CD4-positive, alpha-beta T cell treated with Interleukin-15 for 1 hour (primary cell): ENCODE results near the gene PHPT1.
"Not testable (repeated sequence)": the region's sequence is repeated elsewhere in the genome, so short reads cannot be mapped to it uniquely, and the experiment has no call there.

ENCODE experiments used
- DNase-seq: peaks from one replicate; pipeline ENCODE4 v3.0.0-alpha.2; 2020

Gene PHPT1

DNA sequence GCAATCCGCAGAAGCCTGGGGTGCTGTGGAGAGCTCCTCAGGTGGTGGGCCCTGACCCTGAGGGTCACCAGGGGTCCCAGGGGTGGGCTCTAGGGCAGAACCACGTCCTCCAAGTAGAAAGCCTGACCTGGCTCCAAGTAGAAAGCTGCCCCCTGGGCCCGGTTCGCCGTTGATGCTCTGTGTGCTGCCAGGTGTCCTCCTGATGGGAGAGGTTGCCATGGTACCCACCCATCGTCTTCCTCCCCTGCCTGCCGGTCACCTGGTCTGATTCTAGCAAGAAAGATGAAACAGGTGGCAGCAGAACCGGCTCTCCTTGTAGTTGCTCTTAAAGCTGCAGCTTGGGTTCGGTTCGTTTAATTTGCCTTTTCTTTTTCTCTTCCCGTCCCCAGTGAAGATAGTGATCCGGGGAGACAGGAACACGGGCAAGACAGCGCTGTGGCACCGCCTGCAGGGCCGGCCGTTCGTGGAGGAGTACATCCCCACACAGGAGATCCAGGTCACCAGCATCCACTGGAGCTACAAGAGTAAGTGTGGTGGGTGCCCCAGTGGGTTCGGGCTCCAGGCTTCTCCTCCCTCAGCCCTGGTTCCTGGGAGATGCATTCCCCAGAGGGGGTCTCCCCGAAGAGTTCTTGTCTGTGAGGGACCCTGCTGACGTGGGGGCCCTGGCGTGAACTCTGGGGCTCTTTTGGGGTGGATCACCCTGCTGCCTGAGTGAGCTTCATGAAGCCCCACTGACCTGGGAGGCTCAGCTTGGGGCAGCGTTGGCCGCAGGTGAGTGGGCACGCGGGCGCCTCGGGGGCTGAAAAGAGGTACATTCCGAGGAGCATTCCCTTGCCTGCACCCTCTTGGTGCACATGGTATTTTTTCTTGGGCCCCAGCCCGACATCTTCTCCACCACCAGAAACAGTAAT, 25.8 kb upstream of the PHPT1 start:
- no peak for DNase-seq

DNA sequence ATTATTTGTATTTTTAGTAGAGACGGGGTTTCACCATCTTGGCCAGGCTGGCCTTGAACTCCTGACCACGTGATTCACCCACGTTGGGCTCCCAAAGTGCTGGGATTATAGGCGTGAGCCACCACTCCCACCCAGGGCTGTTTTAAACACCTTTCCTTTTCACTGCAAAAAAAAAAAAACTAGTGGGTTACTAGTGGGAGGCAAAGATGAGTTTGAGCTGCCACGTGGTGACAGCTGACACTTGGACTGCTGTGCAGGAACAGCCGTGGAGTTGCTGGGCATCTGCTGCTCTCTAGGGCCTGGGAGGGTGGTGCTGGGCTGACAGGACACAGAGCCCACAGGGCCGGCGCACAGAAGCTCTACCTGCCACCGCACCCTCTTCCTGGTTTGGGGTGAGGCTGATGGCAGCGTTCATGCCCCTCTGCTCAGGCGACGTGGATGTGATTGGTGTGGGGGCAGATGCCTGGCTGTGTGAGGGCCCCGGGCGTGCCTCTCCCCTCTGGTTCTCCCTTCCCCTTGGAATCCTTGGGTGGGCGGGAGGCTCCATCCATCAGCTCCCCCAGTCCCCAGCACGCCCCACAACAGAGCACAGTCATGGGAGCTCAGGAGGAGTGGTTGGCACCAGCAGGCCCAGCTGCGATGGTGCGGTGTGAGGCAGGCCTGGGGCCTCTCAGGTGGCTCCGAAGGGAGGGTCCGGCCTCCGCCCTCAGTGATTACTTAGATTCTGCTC, 24.5 kb upstream of the PHPT1 start:
- DNase-seq, result no peak

DNA sequence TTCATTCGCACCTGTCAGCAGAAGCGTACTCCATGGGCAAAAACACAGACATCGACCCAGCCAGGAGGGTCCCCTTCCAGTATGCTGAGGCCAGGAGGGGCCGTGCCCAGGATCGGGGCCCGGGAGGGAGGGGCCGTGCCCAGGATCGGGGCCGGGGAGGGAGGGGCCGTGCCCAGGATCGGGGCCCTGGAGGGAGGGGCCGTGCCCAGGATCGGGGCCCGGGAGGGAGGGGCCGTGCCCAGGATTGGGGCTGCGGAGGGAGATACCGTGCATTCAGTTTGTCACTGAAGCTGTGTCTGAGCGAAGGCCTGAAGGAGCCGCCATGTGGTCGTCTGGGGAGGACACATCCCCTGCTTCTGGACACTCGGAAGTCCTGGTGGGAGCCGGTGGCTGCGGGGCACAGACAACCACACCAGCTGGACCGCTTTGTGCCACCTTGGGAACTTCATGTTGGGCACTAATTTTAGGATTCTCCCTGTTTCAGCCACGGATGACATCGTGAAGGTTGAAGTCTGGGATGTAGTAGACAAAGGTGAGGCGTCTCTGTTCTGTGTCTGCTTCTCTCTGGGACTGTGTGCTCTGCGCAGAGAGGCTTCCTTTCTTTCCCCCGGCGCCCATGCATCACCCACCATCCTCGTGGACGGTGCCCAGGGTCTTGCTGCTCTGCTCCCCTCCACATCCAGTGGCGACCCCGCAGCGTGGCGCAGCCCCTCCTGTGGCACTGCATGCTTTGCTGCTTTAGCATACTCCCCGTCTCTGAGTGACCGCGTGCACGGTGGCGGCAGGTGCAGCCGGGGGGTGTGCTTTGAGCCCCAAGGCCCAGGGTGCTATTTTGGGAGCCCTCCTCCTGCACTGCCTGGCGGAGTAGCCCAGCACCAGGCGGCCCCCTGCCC, 23.7 kb upstream of the PHPT1 start:
- DNase-seq, result no peak

DNA sequence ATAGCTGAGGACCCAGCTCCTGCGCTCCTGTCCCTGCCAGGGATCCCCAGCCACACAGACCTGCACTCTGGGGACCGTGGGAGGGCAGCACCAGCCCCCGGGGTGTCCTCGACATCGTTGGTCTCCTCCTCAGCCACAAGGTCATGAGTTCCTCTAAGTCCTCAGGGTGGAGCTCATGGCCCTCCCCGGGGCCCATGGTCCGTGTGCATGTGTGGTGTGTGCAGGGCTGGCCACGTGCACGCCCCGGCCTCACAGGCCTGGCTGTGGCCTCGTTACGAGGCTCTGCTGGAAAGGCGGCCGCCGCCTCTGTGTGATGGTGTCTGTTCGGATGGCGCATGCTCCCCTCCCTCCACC, 23.0 kb upstream of the PHPT1 start:
- DNase-seq, result no peak

DNA sequence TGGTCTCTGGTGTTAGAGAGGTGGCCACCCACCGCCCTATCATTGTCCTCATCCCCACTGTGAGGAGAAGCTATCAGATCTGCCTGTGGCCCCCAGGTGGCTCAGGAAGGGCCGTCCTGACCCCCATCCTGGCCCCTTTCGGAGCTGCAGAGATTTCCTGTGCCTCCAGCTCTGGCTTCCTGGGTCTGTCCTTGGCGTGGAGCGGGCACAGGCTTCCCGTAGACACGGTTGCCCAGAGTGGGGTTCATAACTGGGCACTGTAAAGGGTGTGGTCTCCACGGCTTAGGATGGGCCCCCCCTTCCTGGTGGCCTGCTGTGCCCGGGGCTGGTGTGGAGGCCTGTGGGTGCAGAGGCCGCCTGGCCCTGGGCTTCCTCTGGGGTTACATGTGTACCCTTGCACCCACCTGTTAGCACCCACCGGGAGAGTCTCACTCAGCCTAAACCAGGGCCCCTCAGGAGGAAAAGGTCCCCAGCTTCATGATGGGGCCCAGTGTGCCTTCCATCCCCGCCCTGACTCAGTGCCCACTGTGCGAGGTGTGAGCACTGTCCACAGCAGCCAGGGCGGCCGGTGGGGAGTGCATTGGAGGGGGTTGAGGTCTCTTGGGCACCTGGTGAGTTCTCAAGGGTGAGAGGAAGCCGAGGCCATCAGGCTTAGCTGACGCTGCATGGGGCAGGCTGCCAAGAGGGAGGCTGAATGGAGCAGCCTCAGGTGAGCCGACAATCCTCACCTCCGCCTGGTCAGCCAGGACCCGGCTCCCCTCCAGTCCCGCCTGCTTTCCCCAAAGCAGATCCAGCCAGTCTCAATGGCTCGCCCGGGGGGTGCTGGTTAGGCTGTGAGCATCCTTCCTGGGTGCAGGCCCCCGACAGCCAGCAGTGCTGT, 22.3 kb upstream of the PHPT1 start:
- no peak for DNase-seq

DNA sequence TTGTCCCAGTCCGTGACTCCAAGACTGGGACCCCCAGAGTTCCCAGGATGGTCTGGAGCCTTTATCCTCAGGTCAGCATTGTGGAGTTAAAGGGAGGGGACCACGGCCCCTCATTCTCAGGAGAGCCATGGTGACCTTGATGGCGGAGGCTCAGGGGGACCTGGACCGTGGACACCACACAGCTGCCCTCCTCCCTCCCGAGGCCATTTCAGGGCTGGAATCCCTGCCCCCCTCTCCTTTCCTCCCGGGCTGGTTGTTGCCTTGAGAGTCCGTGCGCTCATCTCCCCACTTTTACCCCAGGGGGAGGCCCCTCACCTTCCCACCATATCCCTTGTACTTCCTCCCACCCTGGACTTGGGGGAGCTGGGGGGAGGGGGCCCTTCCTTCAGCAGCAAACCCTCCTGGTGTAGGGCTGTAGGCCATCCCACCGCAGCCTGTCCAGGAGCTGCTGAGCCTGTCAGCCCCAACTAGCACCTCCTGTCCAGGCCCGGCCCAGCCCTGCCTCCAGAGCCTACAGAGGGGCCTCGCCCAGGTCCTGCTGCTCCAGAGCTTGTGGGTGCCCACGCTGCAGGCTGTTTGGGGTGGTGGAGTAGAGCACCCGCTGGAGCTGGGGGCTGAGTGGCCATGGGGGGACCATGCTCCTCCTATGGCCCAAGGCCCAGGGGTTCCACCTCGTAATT, 21.3 kb upstream of the PHPT1 start:
- no peak for DNase-seq

DNA sequence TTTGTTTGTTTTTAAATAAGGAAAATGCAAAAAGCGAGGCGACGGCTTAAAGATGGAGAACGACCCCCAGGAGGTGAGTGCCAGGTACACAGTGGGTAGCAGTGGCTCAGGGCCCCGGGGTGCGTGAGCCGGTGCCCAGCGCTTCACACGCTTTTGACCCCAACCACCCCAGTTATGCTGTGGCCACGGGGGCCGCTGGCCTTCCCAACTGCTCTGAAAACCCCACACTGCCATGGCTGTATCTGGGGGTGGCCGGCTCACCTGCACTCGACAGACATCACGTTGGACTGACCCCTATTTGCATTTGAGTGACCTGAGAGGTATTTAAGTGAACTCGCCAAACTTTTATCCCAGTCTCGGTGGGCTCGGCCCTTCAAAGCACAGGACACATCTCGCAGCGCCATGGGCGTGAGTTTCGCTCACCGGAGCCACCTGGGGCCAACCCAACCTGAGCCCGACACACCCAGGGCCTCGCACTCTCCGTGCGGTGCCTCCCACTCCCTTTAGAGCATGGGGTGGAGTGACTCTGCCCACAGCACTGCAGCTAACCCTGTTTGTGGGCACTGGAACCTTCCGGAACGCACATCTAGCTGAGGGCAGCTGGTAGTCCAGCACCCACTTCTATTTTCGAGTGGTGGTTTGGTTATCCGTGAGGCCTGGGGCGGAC, 20.6 kb upstream of the PHPT1 start:
- no peak for DNase-seq

DNA sequence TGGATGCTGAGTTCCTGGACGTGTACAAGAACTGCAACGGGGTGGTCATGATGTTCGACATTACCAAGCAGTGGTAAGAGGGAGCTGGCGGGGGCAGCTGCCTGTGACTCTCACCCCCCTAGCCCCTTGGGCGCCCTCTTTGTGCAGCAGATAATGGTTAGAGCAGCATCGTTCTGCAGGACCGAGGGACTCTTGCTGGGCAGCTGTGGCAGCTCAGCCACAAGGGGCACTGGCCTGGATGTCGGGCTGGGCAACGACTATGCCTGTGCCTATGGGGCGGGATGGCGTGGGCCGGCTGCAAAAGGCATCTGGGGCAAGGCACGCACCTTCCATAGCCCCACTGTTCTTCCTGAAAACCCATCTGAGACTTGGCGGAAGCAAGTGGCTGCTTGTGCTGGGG, 19.8 kb upstream of the PHPT1 start:
- no peak for DNase-seq

DNA sequence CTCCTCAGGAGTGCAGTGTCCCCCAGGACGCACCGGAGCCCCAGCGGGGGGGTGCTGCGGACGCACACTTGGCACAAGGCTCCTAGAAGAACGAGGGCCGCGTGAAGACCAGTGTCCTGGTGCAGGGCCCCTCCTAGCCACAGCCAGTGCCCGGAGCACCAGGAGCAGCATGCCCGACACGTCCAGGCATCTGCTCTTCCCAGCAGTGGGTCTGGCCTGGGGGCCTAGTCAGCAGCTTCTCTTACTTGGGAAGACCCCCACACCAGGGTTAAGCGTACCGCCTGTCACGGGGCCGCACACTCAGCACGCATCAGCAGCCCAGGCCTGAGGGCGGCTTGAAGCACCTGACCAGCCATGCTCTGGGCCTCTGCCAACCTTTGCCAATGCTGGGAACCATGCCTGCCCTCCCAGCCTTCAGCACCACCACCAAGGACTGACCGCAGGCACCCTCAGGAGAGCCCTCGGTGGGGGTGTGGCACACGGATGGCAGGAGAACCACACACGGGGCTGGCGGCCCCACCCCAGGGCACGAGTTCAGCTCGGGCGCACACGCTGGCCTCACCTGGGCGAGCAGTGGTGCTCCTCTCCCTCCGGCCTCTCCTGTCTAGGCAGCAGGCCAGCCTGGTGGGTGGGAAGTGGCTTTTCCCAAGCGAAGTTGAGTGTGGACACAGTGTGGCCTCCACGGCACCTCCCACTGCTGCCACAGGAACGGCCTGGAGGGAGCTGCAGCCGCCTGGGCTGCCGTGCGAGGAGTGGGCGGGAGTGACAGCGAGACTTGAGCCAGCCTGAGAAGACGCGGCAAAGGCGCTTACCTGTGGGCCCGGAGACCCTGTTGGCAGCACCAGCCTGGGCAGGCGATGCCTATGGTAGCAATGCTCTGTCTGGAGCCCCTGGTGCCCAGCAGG, 19.0 kb upstream of the PHPT1 start:
- DNase-seq, result no peak

DNA sequence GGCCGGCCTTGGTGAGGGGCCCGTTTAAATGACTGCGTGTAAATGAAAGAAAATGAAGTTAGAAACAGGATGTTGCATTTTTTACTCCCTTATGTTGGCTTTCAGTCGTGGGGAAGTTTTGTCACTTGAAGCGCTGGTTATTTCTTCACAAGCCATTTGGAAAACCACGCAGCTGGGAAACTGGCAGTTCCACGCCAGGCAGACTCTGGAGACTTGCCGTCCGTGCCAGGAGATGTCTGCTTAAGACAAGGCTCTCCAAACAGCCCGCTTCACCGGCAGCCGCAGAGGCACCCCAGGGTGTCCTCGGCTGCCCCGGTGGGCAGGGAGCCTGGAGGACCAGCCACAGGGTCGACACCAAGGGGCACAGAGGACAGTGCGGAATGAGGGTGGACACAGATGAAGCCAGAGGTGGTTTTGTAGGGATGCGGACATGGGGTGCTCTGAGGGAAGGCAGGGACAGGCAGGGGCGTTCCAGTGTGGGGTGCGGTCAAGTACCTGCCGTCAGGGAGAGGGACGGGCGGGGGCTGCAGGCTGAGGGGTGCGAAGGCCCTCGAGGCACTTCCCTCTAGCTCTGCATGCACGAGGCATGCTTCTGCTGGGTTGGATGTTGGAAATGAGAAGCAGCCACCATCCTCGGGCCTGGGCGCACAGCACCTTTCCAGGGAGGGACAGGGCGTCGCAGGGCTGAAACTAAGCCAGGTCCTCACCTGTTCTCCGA, 18.0 kb upstream of the PHPT1 start:
- no peak for DNase-seq

DNA sequence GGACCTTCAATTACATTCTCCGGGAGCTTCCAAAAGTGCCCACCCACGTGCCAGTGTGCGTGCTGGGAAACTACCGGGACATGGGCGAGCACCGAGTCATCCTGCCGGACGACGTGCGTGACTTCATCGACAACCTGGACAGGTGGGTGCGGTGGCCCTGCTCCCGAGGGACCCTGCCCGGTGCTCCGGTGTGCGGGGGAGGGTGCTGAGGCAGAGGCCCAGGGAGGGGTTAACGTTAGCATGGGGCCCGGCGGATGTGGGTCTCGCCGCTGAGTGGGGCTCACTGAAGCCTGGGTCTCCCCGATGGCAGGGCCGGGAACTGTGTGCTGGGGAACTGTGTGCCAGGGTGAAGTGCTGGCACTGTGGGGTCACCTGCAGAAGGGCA, 17.5 kb upstream of the PHPT1 start:
- no peak for DNase-seq

DNA sequence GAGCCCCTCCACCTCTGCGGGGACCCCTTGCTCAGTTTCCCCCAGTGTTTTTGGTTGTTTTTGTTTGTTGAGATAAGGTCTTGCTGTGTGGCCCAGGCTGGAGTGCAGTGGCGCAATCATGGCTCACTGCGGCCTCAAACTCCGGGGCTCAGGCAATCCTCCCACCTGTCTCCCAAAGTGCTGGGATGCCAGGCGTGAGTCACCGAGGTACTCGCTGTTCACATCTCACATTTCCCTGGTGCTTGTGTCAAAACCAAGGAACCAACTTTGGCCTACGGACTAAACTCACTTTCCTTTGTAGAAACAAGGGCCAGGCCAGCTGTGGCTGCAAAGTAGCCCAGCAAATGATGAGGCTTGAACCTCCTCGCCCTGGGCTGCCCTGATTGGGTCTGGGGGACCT, 16.6 kb upstream of the PHPT1 start:
- DNase-seq, result no peak

DNA sequence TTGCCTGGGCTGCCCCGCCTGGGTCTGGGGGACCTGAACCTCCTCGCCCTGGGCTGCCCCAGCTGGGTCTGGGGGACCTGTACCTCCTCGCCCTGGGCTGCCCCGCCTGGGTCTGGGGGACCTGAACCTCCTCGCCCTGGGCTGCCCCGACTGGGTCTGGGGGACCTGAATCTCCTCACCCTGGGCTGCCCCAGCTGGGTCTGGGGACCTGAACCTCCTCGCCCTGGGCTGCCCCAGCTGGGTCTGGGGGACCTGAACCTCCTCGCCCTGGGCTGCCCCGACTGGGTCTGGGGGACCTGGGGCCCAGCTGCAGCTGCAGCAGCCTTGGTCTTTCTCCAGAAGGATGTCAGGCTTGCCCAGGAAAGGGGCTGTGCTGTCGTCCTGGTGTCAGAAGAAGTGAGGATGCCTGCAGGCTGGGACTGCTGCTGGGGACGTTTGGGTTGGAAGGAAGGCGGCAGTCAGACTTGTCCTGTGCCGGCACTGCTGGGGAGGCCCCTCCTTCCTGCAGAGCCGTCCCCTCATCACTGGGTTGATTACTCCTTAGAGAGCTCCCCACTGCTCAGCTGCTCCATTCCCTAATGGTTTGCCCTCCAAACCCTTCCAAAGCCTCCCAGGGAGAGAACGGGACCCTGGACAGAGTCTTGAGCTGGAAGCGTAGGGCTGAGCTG, 15.7 kb upstream of the PHPT1 start:
- DNase-seq, result not testable (repeated sequence)

DNA sequence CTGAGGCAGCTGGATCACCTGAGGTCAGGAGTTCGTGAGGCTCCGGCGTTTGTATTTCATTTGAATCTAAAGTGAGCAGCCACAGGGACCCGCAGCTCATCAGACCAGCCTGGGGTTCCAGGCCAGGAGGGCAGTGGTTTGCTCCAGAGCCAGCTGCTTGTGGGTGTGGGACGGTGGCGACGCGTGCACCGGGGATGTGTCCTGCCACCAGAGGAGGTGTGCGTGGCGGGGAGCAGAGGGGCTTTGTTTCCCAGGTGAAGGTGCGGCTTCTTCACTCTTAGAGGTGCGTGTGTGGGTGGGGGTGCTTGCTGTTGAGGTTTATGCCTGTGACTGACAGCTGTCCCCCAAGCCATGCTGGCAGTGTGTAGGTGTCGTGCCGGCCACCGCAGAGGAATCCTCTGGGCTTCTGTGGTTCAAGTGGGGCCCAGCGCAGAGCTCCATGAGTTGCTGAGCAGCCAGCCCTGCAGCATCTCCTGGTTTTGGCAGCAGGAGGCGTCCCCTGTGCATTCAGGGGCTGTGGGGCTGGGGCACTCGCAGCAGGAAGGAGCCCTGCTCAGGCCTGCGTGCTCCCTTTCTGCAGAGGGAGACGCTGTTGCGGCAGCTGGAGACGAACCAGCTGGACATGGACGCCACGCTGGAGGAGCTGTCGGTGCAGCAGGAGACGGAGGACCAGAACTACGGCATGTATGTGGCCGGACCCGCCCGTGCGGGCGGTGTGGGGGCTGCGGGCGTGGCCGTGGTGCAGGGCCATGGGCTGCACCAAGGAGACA, 13.9 kb upstream of the PHPT1 start:
- DNase-seq, result no peak

DNA sequence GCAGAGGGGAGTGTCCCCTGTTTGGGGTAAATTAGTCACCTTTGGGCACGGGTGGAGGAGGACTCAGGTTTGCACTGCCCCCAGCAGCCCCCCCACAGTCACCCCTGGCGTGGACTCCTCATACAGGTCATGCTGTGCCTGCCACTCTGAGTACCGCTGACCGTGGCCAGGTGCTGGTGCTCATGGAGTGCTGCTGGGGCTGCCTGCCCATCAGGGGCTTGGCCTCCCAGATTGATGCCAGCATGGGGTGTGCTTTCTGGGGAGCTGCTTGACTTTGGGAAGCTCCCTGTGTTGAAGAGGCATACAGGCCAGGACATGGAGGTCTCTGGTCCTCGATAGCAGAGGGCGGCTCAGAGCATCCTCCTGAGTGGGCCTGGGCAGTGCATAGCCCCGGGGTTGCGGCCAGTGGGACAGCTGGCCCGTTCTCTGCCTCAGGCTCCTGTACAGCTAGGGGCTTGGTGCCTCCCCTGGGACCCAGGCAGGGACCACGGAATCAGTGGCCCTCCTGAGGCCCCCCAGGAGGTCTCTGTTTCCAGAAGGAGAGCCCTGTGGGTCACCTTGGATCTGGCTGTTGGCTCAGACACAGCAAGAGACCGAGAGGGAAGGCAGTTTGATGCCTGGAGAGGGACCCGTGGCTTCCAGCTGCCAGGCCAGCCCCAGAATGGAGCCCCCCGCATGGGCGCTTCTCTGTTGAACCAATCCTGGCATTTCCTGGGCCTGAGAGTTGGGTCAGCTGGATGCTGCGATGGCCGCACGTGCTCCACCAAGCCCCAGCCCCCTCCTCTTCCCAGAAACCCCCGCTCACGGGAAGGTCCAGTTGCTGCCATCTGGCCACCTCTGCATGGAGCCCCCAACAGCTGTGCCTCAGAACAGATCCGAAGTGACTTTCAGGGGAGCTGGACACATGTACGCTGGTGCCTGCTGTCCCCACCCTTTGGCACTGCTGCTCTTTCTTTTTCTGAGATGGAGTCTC, 13.0 kb upstream of the PHPT1 start:
- DNase-seq, result no peak

DNA sequence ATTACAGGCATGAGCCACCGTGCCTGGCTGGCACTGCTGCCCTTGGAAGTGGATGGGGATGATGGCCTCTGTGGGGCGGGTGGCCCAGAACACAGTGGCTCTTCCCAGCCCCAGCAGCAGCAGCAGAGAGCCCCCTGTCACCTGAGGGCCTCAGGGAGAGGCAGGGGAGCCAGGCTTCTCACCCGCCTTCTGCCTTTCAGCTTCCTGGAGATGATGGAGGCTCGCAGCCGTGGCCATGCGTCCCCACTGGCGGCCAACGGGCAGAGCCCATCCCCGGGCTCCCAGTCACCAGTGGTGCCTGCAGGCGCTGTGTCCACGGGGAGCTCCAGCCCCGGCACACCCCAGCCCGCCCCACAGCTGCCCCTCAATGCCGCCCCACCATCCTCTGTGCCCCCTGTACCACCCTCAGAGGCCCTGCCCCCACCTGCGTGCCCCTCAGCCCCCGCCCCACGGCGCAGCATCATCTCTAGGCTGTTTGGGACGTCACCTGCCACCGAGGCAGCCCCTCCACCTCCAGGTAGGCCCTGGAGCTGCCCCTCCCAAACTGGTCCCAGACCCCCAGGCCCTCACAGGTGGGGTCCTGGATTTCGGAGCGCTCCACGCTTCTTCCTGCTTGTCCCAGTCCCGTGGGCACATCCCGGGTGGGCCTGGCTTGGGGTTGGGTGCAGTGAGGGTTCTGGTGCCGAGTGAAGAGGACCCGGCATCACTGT, 11.9 kb upstream of the PHPT1 start:
- no peak for DNase-seq
